ENCODE results near the gene CASKIN1.

Gene CASKIN1

DNA sequence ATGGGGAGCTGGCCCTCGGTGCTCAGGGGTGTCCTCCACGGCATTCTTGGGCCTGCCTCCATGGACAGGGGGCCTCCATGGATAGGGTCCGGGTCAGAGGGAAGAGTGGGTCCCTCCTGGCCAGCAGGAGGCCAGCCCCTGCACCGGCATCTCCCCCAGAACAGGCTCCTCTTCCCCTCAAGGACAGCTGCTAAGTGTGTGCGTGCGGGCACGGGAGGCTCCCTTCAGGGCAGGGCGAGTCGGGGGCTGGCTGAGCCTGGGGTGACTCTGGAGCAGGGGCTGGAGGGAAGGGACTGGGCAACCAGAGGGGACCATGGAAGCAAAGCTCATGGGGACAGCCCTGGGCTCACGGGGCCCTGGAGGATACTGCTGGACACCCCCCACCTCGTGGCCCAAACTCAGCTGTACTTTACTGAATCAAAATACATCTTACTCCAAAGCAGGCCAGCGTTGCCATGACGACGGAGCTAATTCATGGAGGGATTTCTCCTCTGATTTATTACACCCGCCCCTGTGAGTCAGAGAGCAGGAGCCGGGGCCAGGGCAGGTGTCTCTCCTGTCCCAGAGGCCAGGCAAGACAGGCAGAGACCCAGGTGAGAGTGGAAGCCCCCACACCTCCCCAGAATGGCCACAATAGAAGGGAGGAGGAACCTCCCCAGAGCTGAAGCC, 2.1 kb downstream of the CASKIN1 start:
- H3K4me3 ChIP-seq: no peak overlapping the region
- DNase-seq (ENCODE audit: low read depth, low spot score): no peak
- H3K27ac ChIP-seq: no peak overlapping the region
- no peak overlapping the region for H3K9ac ChIP-seq (ENCODE audit: insufficient read length)
- H3K9me3 ChIP-seq (ENCODE audit: low read depth, low read length): no peaks in the 10 kb centered on the region
- H3K36me3 ChIP-seq (ENCODE audit: insufficient read depth, low read length): no peaks in the 10 kb centered on the region
- TF ChIP-seq FOXP2 (optimal IDR thresholded peaks at IDR 0.05; ENCODE audit: control extremely low read depth, extremely low read length, insufficient read depth) (no peak), POLR2AphosphoS5 (IDR thresholded peaks at IDR 0.05; ENCODE audit: borderline replicate concordance, low read depth, low read length) (no peak), EZH2 (IDR thresholded peaks at IDR 0.05) (no peak)

DNA sequence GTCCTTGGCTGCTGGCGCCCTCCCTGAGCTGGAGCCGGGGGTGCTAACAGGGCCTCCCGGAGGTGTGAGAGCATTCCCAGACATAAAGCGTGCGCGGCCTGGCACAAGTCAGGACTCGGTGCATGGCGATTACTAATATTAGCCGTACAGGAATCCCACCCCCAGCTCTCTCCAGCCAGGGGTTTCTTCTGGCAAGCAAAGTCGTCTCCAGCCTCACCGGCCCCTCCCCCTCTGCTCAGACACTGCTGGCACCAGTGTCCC, 5.0 kb downstream of the CASKIN1 start:
- Histone ChIP-seq H3K27ac (no peak overlapping the region), H3K4me3 (no peak overlapping the region), H3K9me3 (ENCODE audit: low read depth, low read length) (no peaks in the 10 kb centered on the region), H3K36me3 (ENCODE audit: insufficient read depth, low read length) (no peaks in the 10 kb centered on the region), H3K9ac (ENCODE audit: insufficient read length) (no peak overlapping the region)
- no peak for TF ChIP-seq POLR2AphosphoS5 (IDR thresholded peaks at IDR 0.05; ENCODE audit: borderline replicate concordance, low read depth, low read length)
- no peak for TF ChIP-seq FOXP2 (optimal IDR thresholded peaks at IDR 0.05; ENCODE audit: control extremely low read depth, extremely low read length, insufficient read depth)
- TF ChIP-seq EZH2 (IDR thresholded peaks at IDR 0.05): no peak
- DNase-seq (ENCODE audit: low read depth, low spot score): no peak

DNA sequence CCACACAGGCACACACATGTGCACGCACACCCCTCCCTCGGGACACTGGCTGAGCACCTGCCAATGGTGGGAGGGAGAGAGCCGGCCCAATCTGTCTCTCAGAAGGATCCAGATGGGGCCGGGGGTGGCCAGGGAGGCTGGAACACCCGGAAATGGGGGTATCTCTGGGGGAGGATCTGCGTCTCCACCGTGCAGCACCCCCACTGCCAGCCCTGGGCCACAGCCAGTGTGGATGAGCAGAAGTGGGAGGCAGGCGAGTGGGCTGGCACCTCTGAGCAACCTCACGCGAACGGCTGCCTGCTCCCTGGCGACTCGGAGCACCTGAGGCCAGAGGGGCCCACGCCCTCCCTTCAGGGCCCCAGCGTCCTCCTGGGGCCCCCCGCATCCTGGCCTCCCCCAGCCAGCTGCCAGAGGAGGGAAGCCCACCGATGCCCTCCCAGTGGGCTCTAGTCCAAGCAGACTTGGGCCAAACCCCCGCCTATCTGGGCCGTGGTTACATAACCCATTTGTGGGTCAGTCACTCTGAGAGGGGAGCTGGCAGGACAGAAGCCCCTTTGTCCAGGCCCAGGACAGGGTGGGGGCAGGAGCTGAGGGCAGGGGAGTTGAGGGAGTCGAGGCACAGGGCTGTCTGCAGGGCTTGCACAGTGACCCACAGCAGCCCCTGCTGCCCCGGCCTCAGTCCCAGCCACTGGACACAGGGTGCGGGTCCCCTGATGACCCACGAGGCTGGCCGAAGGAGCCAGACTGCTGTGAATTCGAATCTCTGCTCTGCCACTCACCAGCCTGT, 5.6 kb downstream of the CASKIN1 start:
- TF ChIP-seq FOXP2 (optimal IDR thresholded peaks at IDR 0.05; ENCODE audit: control extremely low read depth, extremely low read length, insufficient read depth) (no peak), EZH2 (IDR thresholded peaks at IDR 0.05) (no peak), POLR2AphosphoS5 (IDR thresholded peaks at IDR 0.05; ENCODE audit: borderline replicate concordance, low read depth, low read length) (no peak)
- Histone ChIP-seq H3K4me3 (no peak overlapping the region), H3K36me3 (ENCODE audit: insufficient read depth, low read length) (no peaks in the 10 kb centered on the region), H3K9ac (ENCODE audit: insufficient read length) (no peak overlapping the region), H3K27ac (no peak overlapping the region), H3K9me3 (ENCODE audit: low read depth, low read length) (no peaks in the 10 kb centered on the region)
- no peak for DNase-seq (ENCODE audit: low read depth, low spot score)

DNA sequence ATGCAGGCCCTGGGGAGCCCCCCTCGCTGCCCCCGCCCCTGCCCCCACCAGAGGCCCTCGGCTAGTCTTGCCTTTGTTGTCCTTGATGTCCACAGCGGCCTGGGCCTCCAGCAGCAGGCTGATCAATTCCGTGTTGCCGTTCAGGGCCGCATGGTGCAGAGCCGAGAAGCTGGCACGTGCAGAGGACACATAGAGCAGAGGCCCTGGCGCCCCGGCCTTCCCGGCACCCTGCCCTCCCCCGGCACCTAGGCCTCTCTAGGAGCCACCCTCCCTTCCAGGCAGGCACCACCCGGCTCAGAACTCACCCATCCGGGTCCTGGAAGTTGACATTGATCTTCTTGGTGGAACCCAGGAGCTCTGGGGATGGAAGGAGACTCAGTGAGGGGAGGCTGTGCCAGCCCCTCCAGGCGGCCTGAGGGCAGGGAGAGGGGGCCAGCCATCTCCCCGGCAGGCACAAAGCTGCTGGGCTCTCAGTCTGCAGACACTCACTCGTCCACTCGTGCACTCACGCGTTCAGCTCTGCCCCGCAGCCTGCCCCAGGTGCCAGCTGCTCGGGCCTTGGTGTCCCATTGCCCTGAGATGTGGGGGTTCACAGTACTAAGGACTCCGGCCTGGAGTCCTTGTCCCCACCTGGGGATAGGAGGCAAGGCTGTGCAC, 6.3 kb downstream of the CASKIN1 start:
- no peak overlapping the region for H3K4me3 ChIP-seq
- no peak overlapping the region for H3K27ac ChIP-seq
- no peak overlapping the region for H3K9ac ChIP-seq (ENCODE audit: insufficient read length)
- H3K36me3 ChIP-seq (ENCODE audit: insufficient read depth, low read length): no peaks in the 10 kb centered on the region
- no peak for TF ChIP-seq EZH2 (IDR thresholded peaks at IDR 0.05)
- no peak for TF ChIP-seq FOXP2 (optimal IDR thresholded peaks at IDR 0.05; ENCODE audit: control extremely low read depth, extremely low read length, insufficient read depth)
- no peak for TF ChIP-seq POLR2AphosphoS5 (IDR thresholded peaks at IDR 0.05; ENCODE audit: borderline replicate concordance, low read depth, low read length)
- H3K9me3 ChIP-seq (ENCODE audit: low read depth, low read length): no peaks in the 10 kb centered on the region
- no peak for DNase-seq (ENCODE audit: low read depth, low spot score)

DNA sequence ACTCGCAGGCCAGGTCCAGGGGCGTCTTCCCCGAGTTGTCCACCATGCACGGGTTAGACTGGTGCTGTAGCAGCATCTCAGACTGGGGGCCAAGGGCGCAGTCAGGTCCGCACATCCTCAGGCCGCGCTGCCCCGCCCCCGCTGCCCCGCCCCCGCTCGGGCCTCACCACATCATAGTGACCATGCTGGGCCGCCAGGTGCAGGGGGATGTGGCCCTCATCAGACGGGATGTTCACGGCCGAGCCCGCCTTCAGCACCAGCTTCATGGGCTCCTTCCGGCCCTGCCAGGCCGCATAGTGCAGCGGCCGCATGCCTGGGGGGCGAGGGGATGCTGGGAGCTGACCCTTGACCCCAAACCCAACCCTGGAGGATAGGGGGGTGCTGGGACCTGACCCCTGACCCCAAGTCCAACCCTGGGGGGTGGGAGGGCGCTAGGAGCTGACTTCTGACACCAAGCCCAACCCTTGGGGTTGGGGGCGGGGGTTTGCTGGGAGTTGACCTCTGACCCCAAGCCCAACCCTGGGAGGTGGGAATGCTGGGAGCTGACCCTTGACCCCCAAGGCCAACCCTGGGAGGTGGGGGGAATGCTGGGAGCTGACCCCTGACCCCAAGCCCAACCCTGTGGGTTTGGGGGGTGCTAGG, 7.0 kb downstream of the CASKIN1 start:
- TF ChIP-seq POLR2AphosphoS5 (IDR thresholded peaks at IDR 0.05; ENCODE audit: borderline replicate concordance, low read depth, low read length) (no peak), FOXP2 (optimal IDR thresholded peaks at IDR 0.05; ENCODE audit: control extremely low read depth, extremely low read length, insufficient read depth) (no peak), EZH2 (IDR thresholded peaks at IDR 0.05) (no peak)
- H3K27ac ChIP-seq: no peak overlapping the region
- no peaks in the 10 kb centered on the region for H3K9me3 ChIP-seq (ENCODE audit: low read depth, low read length)
- DNase-seq (ENCODE audit: low read depth, low spot score): no peak
- H3K4me3 ChIP-seq: no peak overlapping the region
- H3K36me3 ChIP-seq (ENCODE audit: insufficient read depth, low read length): no peaks in the 10 kb centered on the region
- H3K9ac ChIP-seq (ENCODE audit: insufficient read length): no peak overlapping the region

DNA sequence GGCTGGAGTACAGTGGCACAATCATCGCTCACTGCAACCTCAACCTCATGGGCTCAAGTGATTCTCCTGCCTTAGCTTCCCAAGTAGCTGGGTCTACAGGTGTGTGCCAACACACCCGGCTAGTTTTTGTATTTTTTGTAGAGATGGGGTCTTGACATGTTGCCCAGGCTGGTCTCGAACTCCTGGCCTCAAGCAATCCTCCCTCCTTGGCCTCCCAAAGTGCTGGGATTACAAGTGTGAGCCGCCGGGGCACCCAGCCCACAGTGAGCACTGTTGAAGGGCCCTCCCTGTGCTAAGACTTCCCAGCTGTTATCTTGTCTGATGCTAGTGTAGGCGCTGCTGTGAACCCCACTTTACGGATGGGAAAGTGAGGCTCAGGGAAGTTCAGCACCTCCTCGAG, 8.0 kb downstream of the CASKIN1 start:
- H3K4me3 ChIP-seq: no peak overlapping the region
- H3K36me3 ChIP-seq (ENCODE audit: insufficient read depth, low read length): no peaks in the 10 kb centered on the region
- no peak overlapping the region for H3K9ac ChIP-seq (ENCODE audit: insufficient read length)
- no peaks in the 10 kb centered on the region for H3K9me3 ChIP-seq (ENCODE audit: low read depth, low read length)
- no peak overlapping the region for H3K27ac ChIP-seq
- TF ChIP-seq POLR2AphosphoS5 (IDR thresholded peaks at IDR 0.05; ENCODE audit: borderline replicate concordance, low read depth, low read length) (no peak), EZH2 (IDR thresholded peaks at IDR 0.05) (no peak)
- no peak for DNase-seq (ENCODE audit: low read depth, low spot score)

DNA sequence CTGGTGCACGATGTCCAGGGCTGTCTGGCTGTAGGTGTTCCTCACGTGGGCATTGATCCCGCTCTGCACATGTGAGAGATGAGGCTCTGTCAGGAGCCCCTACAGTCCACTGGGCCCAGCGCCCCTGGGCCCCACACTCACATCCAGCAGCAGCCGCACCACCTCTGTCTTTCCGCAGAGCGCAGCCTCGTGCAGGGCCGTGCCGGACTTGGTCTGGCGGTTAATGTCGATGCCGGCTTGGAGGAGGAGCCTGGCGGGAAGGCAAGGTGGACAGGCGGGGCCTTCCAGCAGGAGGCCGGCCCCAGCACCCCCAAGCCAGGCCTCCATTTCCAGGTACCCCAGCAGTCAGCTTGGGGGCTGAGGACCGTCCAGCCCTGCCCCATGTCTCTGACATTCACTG, 9.2 kb downstream of the CASKIN1 start:
- TF ChIP-seq POLR2AphosphoS5 (IDR thresholded peaks at IDR 0.05; ENCODE audit: borderline replicate concordance, low read depth, low read length): no peak
- TF ChIP-seq FOXP2 (optimal IDR thresholded peaks at IDR 0.05; ENCODE audit: control extremely low read depth, extremely low read length, insufficient read depth): no peak
- Histone ChIP-seq H3K36me3 (ENCODE audit: insufficient read depth, low read length) (no peaks in the 10 kb centered on the region), H3K27ac (no peak overlapping the region), H3K9ac (ENCODE audit: insufficient read length) (no peak overlapping the region), H3K4me3 (no peak overlapping the region), H3K9me3 (ENCODE audit: low read depth, low read length) (no peaks in the 10 kb centered on the region)
- no peak for DNase-seq (ENCODE audit: low read depth, low spot score)

DNA sequence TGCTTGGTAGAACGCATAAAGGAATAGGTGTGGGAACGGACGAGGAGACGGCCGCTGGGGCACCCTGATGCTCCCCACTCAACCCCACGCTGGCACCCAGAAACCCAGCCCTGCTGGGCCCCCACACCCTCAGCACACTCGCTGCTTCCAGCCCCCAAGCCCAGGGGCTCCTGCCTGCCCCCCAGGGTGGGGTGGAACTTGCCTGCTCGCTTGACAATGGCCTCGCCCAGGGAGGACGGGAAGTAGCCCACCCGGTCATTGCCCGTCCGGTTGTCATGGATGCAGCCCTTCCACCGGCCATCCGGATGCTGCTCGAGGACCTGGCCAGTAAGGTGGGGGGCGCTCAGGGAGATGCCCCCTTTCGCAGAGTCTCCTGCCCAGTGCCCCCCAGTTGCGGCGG, 9.9 kb downstream of the CASKIN1 start:
- no peak overlapping the region for H3K27ac ChIP-seq
- H3K36me3 ChIP-seq (ENCODE audit: insufficient read depth, low read length): no peaks in the 10 kb centered on the region
- no peak overlapping the region for H3K9ac ChIP-seq (ENCODE audit: insufficient read length)
- DNase-seq (ENCODE audit: low read depth, low spot score): no peak
- H3K4me3 ChIP-seq: no peak overlapping the region
- no peaks in the 10 kb centered on the region for H3K9me3 ChIP-seq (ENCODE audit: low read depth, low read length)
- no peak for TF ChIP-seq EZH2 (IDR thresholded peaks at IDR 0.05)
- no peak for TF ChIP-seq POLR2AphosphoS5 (IDR thresholded peaks at IDR 0.05; ENCODE audit: borderline replicate concordance, low read depth, low read length)
- no peak for TF ChIP-seq FOXP2 (optimal IDR thresholded peaks at IDR 0.05; ENCODE audit: control extremely low read depth, extremely low read length, insufficient read depth)
